ENCODE data around the gene MGAT3. TPM values are rescaled to one million over a fixed set of nuclear protein-coding genes. Genes with fewer than 3 reads are reported as not detected.

The MGAT3 gene
- total and polyA plus RNA-seq, 9 of the 15 experiments (the other 6 are each of a cell fraction or from before 2014, with no cell fraction given) = 0.10 to 11.5 (median 4.6) TPM

DNA sequence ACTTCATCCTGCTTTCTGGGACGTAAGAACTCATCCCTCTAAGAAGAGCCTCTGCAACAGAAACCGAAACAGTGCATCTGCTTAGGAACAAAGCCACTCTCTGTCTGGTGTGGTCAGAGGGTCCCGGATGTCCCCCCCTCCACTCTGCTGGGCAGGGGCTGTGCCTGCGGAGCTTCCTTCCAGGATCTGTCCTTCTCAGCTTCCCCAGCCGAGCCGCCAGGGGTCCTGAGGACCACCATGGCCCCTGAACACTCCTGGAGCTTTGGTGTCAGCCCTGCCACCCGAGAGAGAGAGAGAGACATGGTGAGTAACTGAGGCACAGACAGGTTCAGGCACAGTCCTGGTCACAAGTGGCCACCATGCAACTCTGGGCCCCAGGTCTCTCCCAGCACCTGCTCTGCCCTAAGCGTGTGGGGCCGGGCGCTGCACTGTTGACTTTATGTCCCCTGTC, 24.4 kb upstream of the MGAT3 start (continued):
- TF ChIP-seq, protein P1, sequence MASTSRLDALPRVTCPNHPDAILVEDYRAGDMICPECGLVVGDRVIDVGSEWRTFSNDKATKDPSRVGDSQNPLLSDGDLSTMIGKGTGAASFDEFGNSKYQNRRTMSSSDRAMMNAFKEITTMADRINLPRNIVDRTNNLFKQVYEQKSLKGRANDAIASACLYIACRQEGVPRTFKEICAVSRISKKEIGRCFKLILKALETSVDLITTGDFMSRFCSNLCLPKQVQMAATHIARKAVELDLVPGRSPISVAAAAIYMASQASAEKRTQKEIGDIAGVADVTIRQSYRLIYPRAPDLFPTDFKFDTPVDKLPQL (IDR thresholded peaks at IDR 0.05; ENCODE audit: extremely low read depth, insufficient read length) = no peak
- TF ChIP-seq, protein P2, sequence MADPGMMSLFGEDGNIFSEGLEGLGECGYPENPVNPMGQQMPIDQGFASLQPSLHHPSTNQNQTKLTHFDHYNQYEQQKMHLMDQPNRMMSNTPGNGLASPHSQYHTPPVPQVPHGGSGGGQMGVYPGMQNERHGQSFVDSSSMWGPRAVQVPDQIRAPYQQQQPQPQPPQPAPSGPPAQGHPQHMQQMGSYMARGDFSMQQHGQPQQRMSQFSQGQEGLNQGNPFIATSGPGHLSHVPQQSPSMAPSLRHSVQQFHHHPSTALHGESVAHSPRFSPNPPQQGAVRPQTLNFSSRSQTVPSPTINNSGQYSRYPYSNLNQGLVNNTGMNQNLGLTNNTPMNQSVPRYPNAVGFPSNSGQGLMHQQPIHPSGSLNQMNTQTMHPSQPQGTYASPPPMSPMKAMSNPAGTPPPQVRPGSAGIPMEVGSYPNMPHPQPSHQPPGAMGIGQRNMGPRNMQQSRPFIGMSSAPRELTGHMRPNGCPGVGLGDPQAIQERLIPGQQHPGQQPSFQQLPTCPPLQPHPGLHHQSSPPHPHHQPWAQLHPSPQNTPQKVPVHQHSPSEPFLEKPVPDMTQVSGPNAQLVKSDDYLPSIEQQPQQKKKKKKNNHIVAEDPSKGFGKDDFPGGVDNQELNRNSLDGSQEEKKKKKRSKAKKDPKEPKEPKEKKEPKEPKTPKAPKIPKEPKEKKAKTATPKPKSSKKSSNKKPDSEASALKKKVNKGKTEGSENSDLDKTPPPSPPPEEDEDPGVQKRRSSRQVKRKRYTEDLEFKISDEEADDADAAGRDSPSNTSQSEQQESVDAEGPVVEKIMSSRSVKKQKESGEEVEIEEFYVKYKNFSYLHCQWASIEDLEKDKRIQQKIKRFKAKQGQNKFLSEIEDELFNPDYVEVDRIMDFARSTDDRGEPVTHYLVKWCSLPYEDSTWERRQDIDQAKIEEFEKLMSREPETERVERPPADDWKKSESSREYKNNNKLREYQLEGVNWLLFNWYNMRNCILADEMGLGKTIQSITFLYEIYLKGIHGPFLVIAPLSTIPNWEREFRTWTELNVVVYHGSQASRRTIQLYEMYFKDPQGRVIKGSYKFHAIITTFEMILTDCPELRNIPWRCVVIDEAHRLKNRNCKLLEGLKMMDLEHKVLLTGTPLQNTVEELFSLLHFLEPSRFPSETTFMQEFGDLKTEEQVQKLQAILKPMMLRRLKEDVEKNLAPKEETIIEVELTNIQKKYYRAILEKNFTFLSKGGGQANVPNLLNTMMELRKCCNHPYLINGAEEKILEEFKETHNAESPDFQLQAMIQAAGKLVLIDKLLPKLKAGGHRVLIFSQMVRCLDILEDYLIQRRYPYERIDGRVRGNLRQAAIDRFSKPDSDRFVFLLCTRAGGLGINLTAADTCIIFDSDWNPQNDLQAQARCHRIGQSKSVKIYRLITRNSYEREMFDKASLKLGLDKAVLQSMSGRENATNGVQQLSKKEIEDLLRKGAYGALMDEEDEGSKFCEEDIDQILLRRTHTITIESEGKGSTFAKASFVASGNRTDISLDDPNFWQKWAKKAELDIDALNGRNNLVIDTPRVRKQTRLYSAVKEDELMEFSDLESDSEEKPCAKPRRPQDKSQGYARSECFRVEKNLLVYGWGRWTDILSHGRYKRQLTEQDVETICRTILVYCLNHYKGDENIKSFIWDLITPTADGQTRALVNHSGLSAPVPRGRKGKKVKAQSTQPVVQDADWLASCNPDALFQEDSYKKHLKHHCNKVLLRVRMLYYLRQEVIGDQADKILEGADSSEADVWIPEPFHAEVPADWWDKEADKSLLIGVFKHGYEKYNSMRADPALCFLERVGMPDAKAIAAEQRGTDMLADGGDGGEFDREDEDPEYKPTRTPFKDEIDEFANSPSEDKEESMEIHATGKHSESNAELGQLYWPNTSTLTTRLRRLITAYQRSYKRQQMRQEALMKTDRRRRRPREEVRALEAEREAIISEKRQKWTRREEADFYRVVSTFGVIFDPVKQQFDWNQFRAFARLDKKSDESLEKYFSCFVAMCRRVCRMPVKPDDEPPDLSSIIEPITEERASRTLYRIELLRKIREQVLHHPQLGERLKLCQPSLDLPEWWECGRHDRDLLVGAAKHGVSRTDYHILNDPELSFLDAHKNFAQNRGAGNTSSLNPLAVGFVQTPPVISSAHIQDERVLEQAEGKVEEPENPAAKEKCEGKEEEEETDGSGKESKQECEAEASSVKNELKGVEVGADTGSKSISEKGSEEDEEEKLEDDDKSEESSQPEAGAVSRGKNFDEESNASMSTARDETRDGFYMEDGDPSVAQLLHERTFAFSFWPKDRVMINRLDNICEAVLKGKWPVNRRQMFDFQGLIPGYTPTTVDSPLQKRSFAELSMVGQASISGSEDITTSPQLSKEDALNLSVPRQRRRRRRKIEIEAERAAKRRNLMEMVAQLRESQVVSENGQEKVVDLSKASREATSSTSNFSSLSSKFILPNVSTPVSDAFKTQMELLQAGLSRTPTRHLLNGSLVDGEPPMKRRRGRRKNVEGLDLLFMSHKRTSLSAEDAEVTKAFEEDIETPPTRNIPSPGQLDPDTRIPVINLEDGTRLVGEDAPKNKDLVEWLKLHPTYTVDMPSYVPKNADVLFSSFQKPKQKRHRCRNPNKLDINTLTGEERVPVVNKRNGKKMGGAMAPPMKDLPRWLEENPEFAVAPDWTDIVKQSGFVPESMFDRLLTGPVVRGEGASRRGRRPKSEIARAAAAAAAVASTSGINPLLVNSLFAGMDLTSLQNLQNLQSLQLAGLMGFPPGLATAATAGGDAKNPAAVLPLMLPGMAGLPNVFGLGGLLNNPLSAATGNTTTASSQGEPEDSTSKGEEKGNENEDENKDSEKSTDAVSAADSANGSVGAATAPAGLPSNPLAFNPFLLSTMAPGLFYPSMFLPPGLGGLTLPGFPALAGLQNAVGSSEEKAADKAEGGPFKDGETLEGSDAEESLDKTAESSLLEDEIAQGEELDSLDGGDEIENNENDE (IDR thresholded peaks at IDR 0.05; ENCODE audit: low read depth, low read length) = no peak
- TF ChIP-seq SUPT5H (IDR thresholded peaks at IDR 0.05) = no peak
